CD14-positive monocyte (primary cell): ENCODE measurements around the gene SYNPO. TPM values are rescaled to one million over a fixed set of nuclear protein-coding genes. Genes with fewer than 3 reads are reported as not detected.

Experiments used
- DNase-seq, 3 donors: peaks; one replicate each; pipeline ENCODE4 v3.0.0-alpha.2; 2011 to 2022
- H2AFZ ChIP-seq: 2 replicates; pipeline ENCODE4 v1.6.0; 2012; ENCODE audit warnings: mild to moderate bottlenecking, low read depth, low read length, inconsistent platforms; ENCODE audit not compliant: insufficient read depth, poor library complexity, severe bottlenecking
- H3K27ac ChIP-seq, 2 donors: 1 replicate in 1 of 2; 2 replicates in 1 of 2; pipeline ENCODE4 v1.5.1; 2012 to 2013; ENCODE audit warnings: low read length in 2 of 2, control low read depth in 1 of 2, inconsistent platforms in 1 of 2, low read depth in 1 of 2, mild to moderate bottlenecking in 1 of 2
- H3K27me3 ChIP-seq, 2 donors: one replicate each; pipeline versions ENCODE4 v1.6.0 to v1.6.1; 2011 to 2013; ENCODE audit warnings: low read length in 2 of 2; ENCODE audit not compliant: control insufficient read depth in 2 of 2, insufficient read depth in 2 of 2
- H3K36me3 ChIP-seq, 2 donors: replicated peaks in 1 of 2; 1 replicate in 1 of 2; 2 replicates in 1 of 2; pipeline versions ENCODE4 v1.5.1 to v1.6.1; 2012 to 2013; ENCODE audit warnings: low read length in 2 of 2, control low read depth in 1 of 2, inconsistent platforms in 1 of 2, mild to moderate bottlenecking in 1 of 2; ENCODE audit not compliant: insufficient read depth in 2 of 2, control insufficient read depth in 1 of 2
- H3K4me1 ChIP-seq, 2 donors: 1 replicate in 1 of 2; 2 replicates in 1 of 2; pipeline versions ENCODE4 v1.5.1 to v1.6.1; 2012 to 2013; ENCODE audit warnings: low read length in 2 of 2, control low read depth in 1 of 2, inconsistent platforms in 1 of 2, mild to moderate bottlenecking in 1 of 2, moderate library complexity in 1 of 2; ENCODE audit not compliant: insufficient read depth in 2 of 2, control insufficient read depth in 1 of 2
- H3K4me2 ChIP-seq: replicated peaks from 2 replicates; pipeline ENCODE3; 2012; ENCODE audit warnings: low read length, moderate library complexity, mild to moderate bottlenecking; ENCODE audit not compliant: poor library complexity, severe bottlenecking; ENCODE audit errors: extremely low read depth
- H3K4me3 ChIP-seq, 3 experiments: fragments of 200-600 bp in 1 of 3; sonication (generic) in 1 of 3; replicated peaks in 1 of 3; 1 replicate in 2 of 3; 2 replicates in 1 of 3; pipeline ENCODE4 v1.5.1; 2011 to 2013; ENCODE audit warnings: low read length in 3 of 3, mild to moderate bottlenecking in 3 of 3, control low read depth in 2 of 3, low read depth in 2 of 3, inconsistent platforms in 1 of 3, moderate library complexity in 1 of 3
- H3K79me2 ChIP-seq: 2 replicates; pipeline ENCODE4 v1.6.0; 2012; ENCODE audit warnings: mild to moderate bottlenecking, control low read depth, inconsistent platforms, low read length, moderate library complexity; ENCODE audit not compliant: insufficient read depth
- H3K9ac ChIP-seq: 2 replicates; pipeline ENCODE4 v1.6.0; 2017; ENCODE audit warnings: low read length, mild to moderate bottlenecking; ENCODE audit not compliant: insufficient read depth, poor library complexity, severe bottlenecking
- H3K9me3 ChIP-seq, 2 donors: replicated peaks in 1 of 2; 1 replicate in 1 of 2; 2 replicates in 1 of 2; pipeline versions ENCODE4 v1.5.1 to v1.6.1; 2012 to 2013; ENCODE audit warnings: low read length in 2 of 2, control low read depth in 1 of 2; ENCODE audit not compliant: control insufficient read depth in 1 of 2, insufficient read depth in 1 of 2
- H4K20me1 ChIP-seq: 2 replicates; pipeline ENCODE4 v1.6.0; 2012; ENCODE audit warnings: mild to moderate bottlenecking, low read length, control low read depth, moderate library complexity; ENCODE audit not compliant: insufficient read depth
- H3K27ac Mint-ChIP-seq, 7 donors: one replicate each; pipeline ENCODE4 v1.8.0; 2020; ENCODE audit warnings: mild to moderate bottlenecking in 7 of 7, mixed read lengths in 7 of 7, moderate library complexity in 6 of 7, inconsistent platforms in 2 of 7
- H3K27me3 Mint-ChIP-seq, 3 donors: one replicate each; pipeline ENCODE4 v1.8.0; 2021 to 2022; ENCODE audit warnings: low read depth in 3 of 3, mild to moderate bottlenecking in 3 of 3, mixed read lengths in 3 of 3, moderate library complexity in 3 of 3, inconsistent platforms in 1 of 3
- H3K36me3 Mint-ChIP-seq, 2 donors: one replicate each; pipeline ENCODE4 v1.8.0; 2020; ENCODE audit warnings: mixed read lengths in 2 of 2, inconsistent platforms in 1 of 2, mild to moderate bottlenecking in 1 of 2
- H3K4me1 Mint-ChIP-seq: one replicate; pipeline ENCODE4 v1.8.0; 2020; ENCODE audit warnings: mild to moderate bottlenecking, mixed read lengths
- H3K4me3 Mint-ChIP-seq, 2 donors: one replicate each; pipeline ENCODE4 v1.8.0; 2020; ENCODE audit warnings: mild to moderate bottlenecking in 2 of 2, mixed read lengths in 2 of 2, moderate library complexity in 1 of 2
- H3K9me3 Mint-ChIP-seq, 7 donors: one replicate each; pipeline ENCODE4 v1.8.0; 2020 to 2022; ENCODE audit warnings: mixed read lengths in 7 of 7, mild to moderate bottlenecking in 6 of 7, moderate library complexity in 6 of 7, inconsistent platforms in 2 of 7
- CTCF ChIP-seq: fragments of 200-600 bp; IDR thresholded peaks from one replicate; pipeline ENCODE4 v1.8.0; 2022; ENCODE audit warnings: antibody characterized with exemption, mild to moderate bottlenecking
- WGBS: methylation state at CpG from one replicate; pipeline ENCODE4 v1.1.5; 2013; ENCODE audit warnings: missing lambda C conversion rate; ENCODE audit not compliant: insufficient coverage; 5-methylcytosine and 5-hydroxymethylcytosine counted together
- intact Hi-C, 2 donors: fragments of 100-400 bp; cut with micrococcal nuclease; formaldehyde crosslinking; loops; one replicate each; pipeline versions ENCODE4 v1.15.0 to v1.15.1; 2023
- polyA plus RNA-seq, 3 donors: library from polyadenylated mRNA; depleted of rRNA in 1 of 3; unstranded in 2 of 3; stranded (reverse) in 1 of 3; fragments of 300-500 nt in 2 of 3; fragments of >200 nt in 1 of 3; fragmentation: Illumina TruSeq in 2 of 3; gene quantifications; 1 replicate in 2 of 3; 2 replicates in 1 of 3; pipeline ENCODE4 v1.2.3, GENCODE V29; 2012 to 2021

The SYNPO gene
- polyA plus RNA-seq, 3 donors, result not detected

GRCh38 chr5:150599917-150600511 is 40.4 kb upstream of the SYNPO start:
- Histone ChIP-seq H3K9ac (no peak overlapping the region), H3K4me2 (no peak overlapping the region), H3K27me3 (no peaks in the 10 kb centered on the region), H3K4me3 (no peak overlapping the region), H3K4me1 (no peaks in the 10 kb centered on the region), H3K27ac (no peak overlapping the region), H3K36me3 (no peaks in the 10 kb centered on the region), H2AFZ (no peak overlapping the region), H4K20me1 (no peaks in the 10 kb centered on the region), H3K9me3 (no peaks in the 10 kb centered on the region), H3K79me2 (no peaks in the 10 kb centered on the region)
- Mint-ChIP-seq H3K4me3 (no peak overlapping the region), H3K27me3 (peaks cover 0 to 2% (median 1%) of the 10 kb centered on the region in 3 donors), H3K36me3 (no peaks in the 10 kb centered on the region), H3K27ac (no peak overlapping the region), H3K9me3 (no peaks in the 10 kb centered on the region), H3K4me1 (peaks cover 12% of the 10 kb centered on the region)
- no peak for TF ChIP-seq CTCF
- intact Hi-C loops, result no loop called here
- 80% methylated on average over 8 of the region's 11 CpGs for WGBS
- DNase-seq, result no peak

GRCh38 chr5:150600616-150601490 is 39.6 kb upstream of the SYNPO start:
- no peaks in the 10 kb centered on the region for H3K36me3 Mint-ChIP-seq
- no peak overlapping the region for H3K27ac Mint-ChIP-seq
- peaks cover 0 to 2% (median 1%) of the 10 kb centered on the region in 3 donors for H3K27me3 Mint-ChIP-seq
- WGBS, result 93% methylated on average over 15 of the region's 25 CpGs
- Histone ChIP-seq H3K4me1 (no peaks in the 10 kb centered on the region), H3K27ac (no peak overlapping the region), H3K9me3 (no peaks in the 10 kb centered on the region), H2AFZ (no peak overlapping the region), H3K27me3 (no peaks in the 10 kb centered on the region), H3K4me3 (no peak overlapping the region), H3K4me2 (no peak overlapping the region), H3K36me3 (no peaks in the 10 kb centered on the region), H3K9ac (no peak overlapping the region), H3K79me2 (no peaks in the 10 kb centered on the region), H4K20me1 (no peaks in the 10 kb centered on the region)
- no peak for TF ChIP-seq CTCF
- intact Hi-C loops, result no loop called here
- H3K4me3 Mint-ChIP-seq, result no peak overlapping the region
- DNase-seq, result no peak
- no peaks in the 10 kb centered on the region for H3K9me3 Mint-ChIP-seq
- peaks cover 12% of the 10 kb centered on the region for H3K4me1 Mint-ChIP-seq
